ENCODE data around the gene PRELID2. TPM values are rescaled to one million over a fixed set of nuclear protein-coding genes. Genes with fewer than 3 reads are reported as not detected.

The PRELID2 gene
- total RNA-seq, 2 donors from 2014 or later: 10.7 to 27.9 TPM

GRCh38 chr5:145848854-145849253, 13.7 kb upstream of the PRELID2 start:
- no peaks in the 10 kb centered on the region for H3K9me3 ChIP-seq
- DNase-seq (ENCODE audit: low spot score) (no peak), ATAC-seq (ENCODE audit: insufficient number of reproducible peaks, low FRiP score, low read depth) (no peak)
- TF ChIP-seq, protein P1, sequence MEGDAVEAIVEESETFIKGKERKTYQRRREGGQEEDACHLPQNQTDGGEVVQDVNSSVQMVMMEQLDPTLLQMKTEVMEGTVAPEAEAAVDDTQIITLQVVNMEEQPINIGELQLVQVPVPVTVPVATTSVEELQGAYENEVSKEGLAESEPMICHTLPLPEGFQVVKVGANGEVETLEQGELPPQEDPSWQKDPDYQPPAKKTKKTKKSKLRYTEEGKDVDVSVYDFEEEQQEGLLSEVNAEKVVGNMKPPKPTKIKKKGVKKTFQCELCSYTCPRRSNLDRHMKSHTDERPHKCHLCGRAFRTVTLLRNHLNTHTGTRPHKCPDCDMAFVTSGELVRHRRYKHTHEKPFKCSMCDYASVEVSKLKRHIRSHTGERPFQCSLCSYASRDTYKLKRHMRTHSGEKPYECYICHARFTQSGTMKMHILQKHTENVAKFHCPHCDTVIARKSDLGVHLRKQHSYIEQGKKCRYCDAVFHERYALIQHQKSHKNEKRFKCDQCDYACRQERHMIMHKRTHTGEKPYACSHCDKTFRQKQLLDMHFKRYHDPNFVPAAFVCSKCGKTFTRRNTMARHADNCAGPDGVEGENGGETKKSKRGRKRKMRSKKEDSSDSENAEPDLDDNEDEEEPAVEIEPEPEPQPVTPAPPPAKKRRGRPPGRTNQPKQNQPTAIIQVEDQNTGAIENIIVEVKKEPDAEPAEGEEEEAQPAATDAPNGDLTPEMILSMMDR (IDR thresholded peaks at IDR 0.05): no peak
- no peaks in the 10 kb centered on the region for H3K36me3 ChIP-seq
- no peaks in the 10 kb centered on the region for H3K27me3 ChIP-seq (replicated peaks; ENCODE audit: insufficient read depth)
- H3K4me1 ChIP-seq (ENCODE audit: control insufficient read depth in 1 of 2, low read depth in 2 of 2): no peaks in the 10 kb centered on the region
- no peak overlapping the region for H3K4me3 ChIP-seq
- H3K27ac ChIP-seq: no peak overlapping the region

GRCh38 chr5:145847499-145848497, 12.7 kb upstream of the PRELID2 start:
- Histone ChIP-seq H3K9me3 (no peaks in the 10 kb centered on the region), H3K4me1 (ENCODE audit: control insufficient read depth in 1 of 2, low read depth in 2 of 2) (no peaks in the 10 kb centered on the region), H3K27ac (no peak overlapping the region), H3K4me3 (no peak overlapping the region), H3K27me3 (replicated peaks; ENCODE audit: insufficient read depth) (no peaks in the 10 kb centered on the region), H3K36me3 (no peaks in the 10 kb centered on the region)
- no peak for DNase-seq (ENCODE audit: low spot score)
- no peak for ATAC-seq (ENCODE audit: insufficient number of reproducible peaks, low FRiP score, low read depth)
- TF ChIP-seq, protein P1 (IDR thresholded peaks at IDR 0.05): no peak

DNA sequence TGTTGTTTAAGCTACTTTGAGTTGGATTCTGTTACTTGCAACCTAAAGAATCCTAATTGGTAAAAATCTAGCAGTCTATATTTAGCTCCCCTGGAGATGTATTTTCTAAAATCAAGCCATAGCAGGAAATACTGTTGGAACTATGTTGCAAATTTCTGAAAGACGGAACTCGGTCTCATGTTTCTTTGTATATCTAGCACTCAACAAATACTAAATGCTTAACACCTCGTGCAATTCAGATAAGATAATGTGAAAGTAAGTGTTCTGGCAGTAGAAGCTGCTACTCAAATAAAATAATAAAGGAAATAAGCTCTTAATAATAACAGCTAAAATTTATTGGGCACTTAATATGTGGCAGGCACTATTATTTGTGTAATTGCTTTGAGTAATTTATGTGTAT, 10.9 kb upstream of the PRELID2 start:
- Histone ChIP-seq H3K4me3 (no peak overlapping the region), H3K36me3 (no peaks in the 10 kb centered on the region), H3K27me3 (replicated peaks; ENCODE audit: insufficient read depth) (no peaks in the 10 kb centered on the region), H3K9me3 (no peaks in the 10 kb centered on the region), H3K4me1 (ENCODE audit: control insufficient read depth in 1 of 2, low read depth in 2 of 2) (no peaks in the 10 kb centered on the region), H3K27ac (no peak overlapping the region)
- DNase-seq (ENCODE audit: low spot score): no peak
- no peak for ATAC-seq (ENCODE audit: insufficient number of reproducible peaks, low FRiP score, low read depth)
- TF ChIP-seq, protein P1 (IDR thresholded peaks at IDR 0.05): no peak

DNA sequence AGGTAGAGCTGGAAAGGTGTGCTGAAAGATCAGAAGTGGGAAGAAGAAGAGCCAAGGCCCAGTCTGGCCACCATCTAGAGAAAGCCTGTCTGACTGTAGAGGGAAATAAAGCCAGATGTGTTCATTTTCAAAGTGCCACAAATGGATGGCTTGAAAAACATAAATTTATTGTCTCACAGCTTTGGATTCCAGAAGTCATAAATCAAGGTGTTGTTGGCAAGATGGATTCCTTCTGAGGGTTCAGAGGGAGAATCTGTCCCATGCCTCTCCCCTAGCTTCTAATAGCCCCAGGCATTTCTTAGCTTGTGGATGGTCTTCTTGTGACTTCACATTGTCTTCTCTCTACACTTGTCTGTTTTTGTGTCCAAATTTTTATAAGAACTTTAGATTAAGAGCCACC, 6.2 kb upstream of the PRELID2 start:
- ATAC-seq (ENCODE audit: insufficient number of reproducible peaks, low FRiP score, low read depth) (no peak), DNase-seq (ENCODE audit: low spot score) (no peak)

More for the DNA sequence above, 6.2 kb upstream of the PRELID2 start:
- H3K27ac ChIP-seq: no peak overlapping the region
- H3K4me3 ChIP-seq: no peak overlapping the region
- H3K27me3 ChIP-seq (replicated peaks; ENCODE audit: insufficient read depth): no peaks in the 10 kb centered on the region
- no peaks in the 10 kb centered on the region for H3K36me3 ChIP-seq
- H3K9me3 ChIP-seq: no peaks in the 10 kb centered on the region
- no peaks in the 10 kb centered on the region for H3K4me1 ChIP-seq (ENCODE audit: control insufficient read depth in 1 of 2, low read depth in 2 of 2)
- TF ChIP-seq, protein P1 (IDR thresholded peaks at IDR 0.05): no peak

All from thoracic aorta (tissue), 2 donors.